ENCODE data around the gene PAM.

PAM gene

DNA sequence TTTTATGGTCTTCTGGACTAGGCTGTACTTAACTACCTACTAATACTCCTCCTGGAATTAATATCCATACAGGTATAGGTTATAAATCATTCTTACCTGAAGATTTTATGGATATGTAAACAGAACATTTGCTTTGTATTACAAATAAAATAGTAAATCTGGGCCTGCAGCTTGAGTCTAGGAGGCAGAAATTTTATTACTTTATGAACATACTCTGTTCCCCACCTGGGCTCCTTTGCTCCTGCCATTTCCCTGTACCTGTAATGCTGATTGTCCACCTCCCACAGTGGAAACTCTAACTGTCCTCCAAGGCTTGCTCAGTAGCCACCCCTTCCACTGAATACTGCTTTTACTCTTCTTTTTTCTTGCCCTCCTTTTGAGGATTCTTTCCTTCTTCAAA lies 108.0 kb downstream of the PAM start:
- CTCF ChIA-PET, result no interaction called here
- no peak for DNase-seq (ENCODE audit: low spot score)
- POLR2A ChIA-PET (ENCODE audit: low non-redundant PET), result no interaction called here
- TF ChIP-seq, protein P1, sequence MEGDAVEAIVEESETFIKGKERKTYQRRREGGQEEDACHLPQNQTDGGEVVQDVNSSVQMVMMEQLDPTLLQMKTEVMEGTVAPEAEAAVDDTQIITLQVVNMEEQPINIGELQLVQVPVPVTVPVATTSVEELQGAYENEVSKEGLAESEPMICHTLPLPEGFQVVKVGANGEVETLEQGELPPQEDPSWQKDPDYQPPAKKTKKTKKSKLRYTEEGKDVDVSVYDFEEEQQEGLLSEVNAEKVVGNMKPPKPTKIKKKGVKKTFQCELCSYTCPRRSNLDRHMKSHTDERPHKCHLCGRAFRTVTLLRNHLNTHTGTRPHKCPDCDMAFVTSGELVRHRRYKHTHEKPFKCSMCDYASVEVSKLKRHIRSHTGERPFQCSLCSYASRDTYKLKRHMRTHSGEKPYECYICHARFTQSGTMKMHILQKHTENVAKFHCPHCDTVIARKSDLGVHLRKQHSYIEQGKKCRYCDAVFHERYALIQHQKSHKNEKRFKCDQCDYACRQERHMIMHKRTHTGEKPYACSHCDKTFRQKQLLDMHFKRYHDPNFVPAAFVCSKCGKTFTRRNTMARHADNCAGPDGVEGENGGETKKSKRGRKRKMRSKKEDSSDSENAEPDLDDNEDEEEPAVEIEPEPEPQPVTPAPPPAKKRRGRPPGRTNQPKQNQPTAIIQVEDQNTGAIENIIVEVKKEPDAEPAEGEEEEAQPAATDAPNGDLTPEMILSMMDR (conservative IDR thresholded peaks at IDR 0.05; ENCODE audit: low read depth), result no peak
- H3K27ac ChIP-seq, result no peak overlapping the region

DNA sequence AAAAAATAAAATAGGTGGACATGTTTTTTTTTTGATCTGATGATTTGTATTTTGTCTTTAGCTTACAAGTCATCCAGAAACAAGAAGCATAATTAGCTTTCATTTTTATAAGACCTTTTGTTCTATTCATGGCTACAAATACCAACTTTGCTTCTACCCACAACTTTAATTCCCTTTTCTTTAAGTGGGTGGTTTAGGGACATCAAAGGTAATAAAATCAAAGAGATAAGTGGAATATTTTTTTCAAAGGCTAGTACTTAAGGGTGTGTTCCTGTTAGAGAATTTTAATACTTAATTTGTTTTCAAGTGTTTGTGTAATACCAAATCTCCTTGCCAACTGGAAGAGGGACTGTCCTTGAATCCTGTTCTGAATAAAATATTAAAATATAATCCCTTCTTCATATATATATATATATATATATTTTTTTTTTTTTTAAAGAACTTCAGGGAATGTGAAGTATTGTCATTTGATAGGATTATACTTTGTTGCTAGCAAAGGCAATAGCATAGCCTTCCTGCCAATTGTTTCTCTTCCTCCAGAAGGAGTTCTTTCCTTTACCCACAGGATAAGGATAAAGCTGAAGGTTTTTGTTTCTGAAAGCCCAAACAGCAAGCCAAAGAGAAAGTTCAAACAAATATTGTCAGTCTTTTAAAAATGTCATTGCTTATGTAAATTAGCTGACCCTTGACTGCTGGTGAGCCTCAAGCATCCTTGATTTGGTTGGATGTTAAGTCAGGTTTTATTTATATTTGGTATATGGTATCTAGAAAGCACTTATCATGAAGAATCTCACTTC lies 108.9 kb downstream of the PAM start:
- CTCF ChIA-PET, result no interaction called here
- no peak for DNase-seq (ENCODE audit: low spot score)
- H3K27ac ChIP-seq, result no peak overlapping the region
- POLR2A ChIA-PET (ENCODE audit: low non-redundant PET), result no interaction called here
- TF ChIP-seq, protein P1 (conservative IDR thresholded peaks at IDR 0.05; ENCODE audit: low read depth), result no peak

DNA sequence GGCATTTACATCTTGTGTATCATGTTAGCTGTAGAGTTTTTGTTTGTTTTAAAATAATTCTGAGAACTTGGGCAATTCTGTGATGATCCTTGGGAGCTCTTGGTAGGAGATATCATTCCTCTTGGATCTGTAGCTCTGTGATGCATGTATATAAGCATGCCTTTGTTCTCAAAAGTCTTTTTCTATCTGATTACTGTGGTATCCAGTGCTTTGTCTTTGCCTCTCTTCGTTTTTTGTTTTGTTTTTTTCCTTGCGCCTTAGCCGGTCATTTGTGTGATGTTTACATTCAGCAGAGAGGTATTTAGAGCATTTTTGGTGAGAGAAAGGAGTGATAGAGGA lies 110.0 kb downstream of the PAM start:
- CTCF ChIA-PET, result no interaction called here
- no peak for DNase-seq (ENCODE audit: low spot score)
- H3K27ac ChIP-seq, result peak overlapping the region; percentile 76
- POLR2A ChIA-PET (ENCODE audit: low non-redundant PET), result no interaction called here
- TF ChIP-seq, protein P1 (conservative IDR thresholded peaks at IDR 0.05; ENCODE audit: low read depth), result no peak

DNA sequence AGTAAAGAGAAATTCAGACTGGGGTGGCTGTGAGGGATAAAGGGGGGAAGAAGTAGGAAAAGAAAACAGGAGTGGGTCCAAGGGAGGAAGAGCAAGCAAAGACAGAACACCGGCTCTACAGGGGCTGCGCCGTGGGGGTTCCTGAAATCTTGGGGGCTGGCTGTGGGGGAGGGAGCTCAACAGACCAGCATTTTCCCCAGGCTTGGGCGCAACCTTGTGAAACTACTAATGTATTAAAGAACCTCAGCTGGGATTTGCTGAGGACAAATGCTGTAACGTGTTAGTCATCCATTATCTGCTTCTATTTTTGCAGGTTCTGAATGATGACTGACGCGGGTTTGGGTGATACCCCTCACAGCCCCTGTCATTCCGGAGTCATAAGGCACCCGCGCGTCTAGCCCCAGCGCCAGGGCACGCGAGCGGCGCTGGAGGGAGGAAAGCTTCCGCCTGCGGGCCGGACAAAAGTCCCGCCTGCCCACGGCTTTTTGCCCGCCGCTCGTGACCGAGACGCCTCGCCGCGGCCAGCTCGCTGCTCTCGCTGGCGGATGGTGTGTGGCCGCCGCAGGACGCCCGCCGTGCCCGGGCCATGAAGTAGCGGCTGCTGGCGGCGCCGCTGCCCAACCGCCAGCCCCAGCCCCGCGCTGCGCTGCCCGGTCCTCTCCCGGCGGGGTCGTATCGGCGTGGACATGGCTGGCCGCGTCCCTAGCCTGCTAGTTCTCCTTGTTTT lies 110.6 kb downstream of the PAM start:
- H3K27ac ChIP-seq, result peak overlapping the region; percentile 76
- TF ChIP-seq, protein P1 (conservative IDR thresholded peaks at IDR 0.05; ENCODE audit: low read depth), result no peak
- ChIA-PET CTCF (interaction anchor here (0.5 to 0.6 kb wide), 2 partner anchors 88 to 113 kb away, joined by 3 read pairs; no protein-coding TSS in a partner anchor), POLR2A (ENCODE audit: low non-redundant PET) (no interaction called here)
- peak; percentile 78 for DNase-seq (ENCODE audit: low spot score)

DNA sequence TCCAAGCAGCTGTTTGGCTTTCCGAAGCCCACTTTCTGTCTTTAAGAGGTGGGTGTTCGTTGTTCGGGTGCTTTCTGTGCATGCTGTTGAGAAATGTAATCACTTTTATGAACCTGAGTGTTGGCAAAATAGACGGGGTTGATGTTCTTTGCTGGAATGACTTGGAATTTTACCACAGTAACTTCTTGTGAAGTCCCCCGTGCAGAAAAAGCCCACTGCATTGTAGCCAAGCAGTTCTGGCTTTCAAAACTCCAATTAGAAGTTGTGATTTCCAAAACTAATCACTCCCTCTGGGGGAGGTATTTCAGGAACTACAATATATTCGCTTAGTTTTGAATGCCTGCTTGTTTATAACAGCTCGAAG lies 111.1 kb downstream of the PAM start:
- POLR2A ChIA-PET (ENCODE audit: low non-redundant PET), result no interaction called here

DNA sequence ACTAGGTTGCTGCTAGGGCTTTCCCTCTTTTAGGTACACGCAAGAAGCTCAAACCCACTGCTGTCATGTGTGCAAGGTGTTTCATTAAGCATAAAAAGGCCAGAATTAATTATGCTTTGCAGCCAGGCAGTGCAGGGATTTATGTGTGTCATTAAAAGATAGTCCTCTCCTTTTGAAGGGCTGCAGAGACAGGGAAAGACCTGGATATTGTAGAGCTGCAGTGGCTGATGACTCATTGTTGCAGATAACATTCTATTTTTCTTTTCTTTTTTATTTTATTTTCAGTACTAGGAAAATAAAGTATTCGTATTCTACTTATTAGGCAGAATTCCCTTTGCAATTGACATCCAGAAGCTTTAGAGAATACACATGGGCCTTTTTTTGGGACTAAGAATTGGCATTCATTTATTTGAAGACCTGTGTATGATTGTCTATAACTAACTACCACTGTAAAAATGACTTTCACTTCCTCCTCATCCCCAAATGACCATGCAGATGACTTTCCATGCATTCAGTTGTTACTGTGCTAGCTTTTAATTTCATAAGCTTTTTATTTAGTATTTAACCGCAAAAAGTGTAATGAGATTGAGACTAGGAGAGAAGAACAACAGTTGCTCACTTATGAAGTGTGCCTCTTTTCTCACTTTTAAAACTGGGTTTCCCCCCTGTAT lies 113.0 kb downstream of the PAM start:
- no peak overlapping the region for H3K27ac ChIP-seq
- TF ChIP-seq, protein P1 (conservative IDR thresholded peaks at IDR 0.05; ENCODE audit: low read depth), result no peak
- POLR2A ChIA-PET (ENCODE audit: low non-redundant PET), result no interaction called here
- DNase-seq (ENCODE audit: low spot score), result no peak
- CTCF ChIA-PET, result interaction anchor here (0.6 to 0.7 kb wide), 4 partner anchors 8 to 177 kb away, joined by 3 to 5 read pairs (median 3); no protein-coding TSS in a partner anchor

More for the DNA sequence above, 111.1 kb downstream of the PAM start:
- TF ChIP-seq, protein P1 (conservative IDR thresholded peaks at IDR 0.05; ENCODE audit: low read depth), result no peak
- CTCF ChIA-PET, result interaction anchor here (0.6 kb wide), 1 partner anchor 114 kb away, joined by 3 read pairs; no protein-coding TSS in a partner anchor
- H3K27ac ChIP-seq, result peak overlapping the region; percentile 76
- peak; percentile 3 for DNase-seq (ENCODE audit: low spot score)

Data from RWPE1 (cell line).